GM18858 (cell line): ENCODE data around the gene NGF.

Experiments
- ATAC-seq: cut with Tn5 transposase; IDR thresholded peaks from one replicate; pipeline ENCODE4 v1.9.1; 2021; ENCODE audit not compliant: unreplicated experiment

Gene NGF

DNA sequence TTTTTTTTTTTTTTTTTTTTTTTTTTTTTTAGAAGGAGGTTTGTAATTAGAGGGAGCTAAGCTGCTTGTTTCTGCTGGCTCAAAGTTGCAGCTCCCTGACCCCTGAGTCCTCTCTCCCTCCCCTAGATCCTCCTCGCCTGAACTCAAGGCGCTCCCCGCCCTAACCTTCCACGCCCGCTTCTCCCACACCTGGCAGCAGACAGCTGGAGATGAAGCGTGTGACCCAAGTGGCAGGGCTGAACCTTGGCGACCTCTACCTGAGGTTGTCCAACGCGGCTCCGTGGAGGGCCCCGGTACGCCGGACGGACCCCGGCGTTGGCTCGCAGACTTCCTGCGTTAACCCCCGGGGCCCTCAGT is 795 bp downstream of the NGF start:
- no peak for ATAC-seq

DNA sequence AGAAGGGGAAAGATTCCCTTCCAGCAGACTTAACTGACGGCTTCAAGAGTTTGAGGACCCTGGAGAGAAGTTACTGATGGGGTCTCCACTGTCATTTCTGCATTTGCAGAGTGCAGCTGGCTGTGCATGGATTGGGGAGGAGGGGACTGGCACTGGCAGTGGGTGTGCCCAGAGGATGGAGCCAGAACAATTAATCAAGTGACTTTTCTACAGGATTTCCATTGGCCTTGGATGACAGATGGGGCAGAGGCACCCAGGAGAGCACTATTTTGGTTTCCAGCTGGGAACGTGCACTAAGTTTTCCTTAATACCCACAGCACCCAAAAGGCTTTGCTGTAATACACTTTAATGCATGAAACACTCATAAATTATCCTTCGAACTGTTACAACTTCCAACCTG is 1.3 kb downstream of the NGF start:
- no peak for ATAC-seq

DNA sequence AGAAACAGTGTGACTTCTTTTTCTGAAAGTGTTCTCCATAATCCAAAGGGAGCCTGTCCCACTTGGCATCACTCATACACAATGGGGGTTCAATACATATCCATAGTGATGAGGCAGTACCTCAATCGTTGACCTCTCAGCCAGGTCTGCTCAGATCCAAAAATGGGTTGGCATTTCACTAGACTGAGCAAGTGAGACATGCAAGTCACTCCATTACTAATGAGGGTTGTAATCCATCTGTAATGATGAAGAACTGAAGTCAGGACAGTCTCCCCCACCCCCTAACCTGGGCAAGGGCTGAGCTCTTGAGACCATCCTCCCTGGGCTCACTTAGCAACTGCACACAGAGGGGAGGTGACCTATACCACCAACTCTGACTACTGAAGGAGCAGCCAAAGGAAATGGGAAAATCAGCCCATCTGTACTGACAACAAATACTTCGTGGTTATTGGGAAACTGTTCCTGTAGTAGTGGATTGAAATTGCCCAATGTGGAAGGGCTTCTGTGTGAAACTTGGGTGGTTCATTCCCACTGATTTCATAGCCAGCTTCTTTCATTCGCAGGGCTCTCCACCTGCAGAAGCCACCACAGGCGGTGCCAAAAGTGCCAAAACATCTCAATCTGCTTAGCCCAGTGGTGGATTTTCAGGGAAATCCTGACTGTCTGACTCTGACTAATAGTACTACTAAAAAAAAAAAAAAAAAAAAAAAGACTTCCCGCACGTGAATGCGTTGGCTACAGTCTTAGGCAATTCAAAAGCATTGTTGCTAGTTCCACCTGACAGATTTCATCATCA is 5.0 kb downstream of the NGF start:
- ATAC-seq = no peak

DNA sequence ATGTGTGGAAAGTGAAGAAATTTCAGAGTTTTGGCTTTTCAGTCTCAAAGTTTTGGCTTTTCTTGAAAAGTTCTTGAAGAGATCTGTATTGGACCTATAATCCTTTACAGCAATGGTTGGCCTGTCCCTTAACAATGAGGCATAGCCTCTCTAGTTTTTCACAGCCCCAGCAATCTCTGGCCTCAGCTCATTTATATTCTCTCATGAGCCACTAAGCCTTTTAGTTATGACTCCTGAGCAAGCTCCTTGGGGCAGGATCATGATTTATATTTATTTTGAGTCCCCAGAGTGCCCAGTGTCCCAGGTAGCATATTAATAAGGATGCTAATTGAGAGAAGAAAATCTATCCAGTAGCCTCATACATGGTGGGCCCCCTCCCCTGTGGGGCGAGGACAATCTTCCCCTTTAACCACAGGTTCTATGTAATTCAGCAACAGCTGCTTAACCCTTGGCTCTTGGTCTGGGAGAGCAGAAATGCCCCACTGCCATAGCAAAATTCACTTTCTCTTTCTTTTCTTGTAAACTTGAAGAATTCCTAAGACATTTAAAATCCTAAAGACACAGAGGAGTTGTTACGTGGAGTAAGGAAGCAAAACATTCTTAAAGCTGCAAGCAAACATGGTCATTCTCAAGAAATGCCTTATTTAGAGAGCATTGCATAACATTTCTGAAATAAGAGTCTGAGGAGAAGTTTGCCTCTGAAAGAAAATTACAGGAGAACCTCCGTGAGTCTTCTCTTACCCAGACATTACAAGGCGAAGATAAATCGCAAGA is 6.3 kb downstream of the NGF start:
- ATAC-seq = no peak

DNA sequence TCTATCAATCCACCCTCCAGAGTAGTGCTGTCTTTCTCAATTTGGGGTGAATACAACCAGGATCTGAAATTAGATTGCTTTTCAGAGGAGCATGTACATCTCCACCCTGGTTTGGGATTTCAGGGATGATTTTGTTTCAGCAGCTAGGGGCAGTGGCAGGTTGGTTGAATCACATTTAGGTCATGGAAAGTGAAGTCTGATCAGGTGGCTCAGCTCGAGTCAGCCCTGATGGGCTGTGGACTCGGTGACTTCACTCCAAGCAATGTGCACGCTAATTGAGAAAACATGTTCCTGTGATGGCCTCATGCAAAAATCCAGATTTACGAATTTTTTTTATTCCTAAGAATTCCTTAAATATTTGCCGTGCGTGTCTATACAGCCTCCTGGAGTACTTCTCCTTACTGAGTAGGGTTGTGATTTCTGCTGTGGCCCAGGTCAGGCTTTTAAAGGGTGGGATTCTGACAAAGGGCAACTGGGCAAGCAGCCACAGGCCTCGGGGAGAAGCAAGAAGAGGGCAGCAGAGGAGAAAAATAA is 7.5 kb downstream of the NGF start:
- ATAC-seq = no peak

DNA sequence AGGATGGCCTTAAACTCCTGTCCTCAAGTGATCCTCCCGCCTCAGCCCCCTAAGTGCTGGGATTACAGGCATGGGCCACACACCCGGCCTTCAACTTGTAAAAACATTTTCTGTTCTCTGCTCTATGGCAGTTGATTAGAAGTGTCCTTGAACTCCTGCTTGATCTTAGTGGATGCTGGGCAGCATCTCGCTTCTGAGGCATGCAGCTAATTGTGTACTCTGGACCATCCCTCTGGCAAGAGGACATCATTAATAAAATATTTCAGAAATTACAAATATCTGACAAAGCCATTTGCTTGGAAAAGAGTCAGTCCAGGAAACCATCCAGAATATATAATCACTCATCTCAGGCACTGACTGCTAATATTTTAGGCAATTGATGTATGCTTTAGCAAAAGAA is 8.1 kb downstream of the NGF start:
- no peak for ATAC-seq

GRCh38 chr1:115327270-115327669 is 10.8 kb downstream of the NGF start:
- no peak for ATAC-seq

GRCh38 chr1:115326419-115326818 is 11.6 kb downstream of the NGF start:
- ATAC-seq = no peak

GRCh38 chr1:115325874-115326273 is 12.2 kb downstream of the NGF start:
- ATAC-seq = no peak

DNA sequence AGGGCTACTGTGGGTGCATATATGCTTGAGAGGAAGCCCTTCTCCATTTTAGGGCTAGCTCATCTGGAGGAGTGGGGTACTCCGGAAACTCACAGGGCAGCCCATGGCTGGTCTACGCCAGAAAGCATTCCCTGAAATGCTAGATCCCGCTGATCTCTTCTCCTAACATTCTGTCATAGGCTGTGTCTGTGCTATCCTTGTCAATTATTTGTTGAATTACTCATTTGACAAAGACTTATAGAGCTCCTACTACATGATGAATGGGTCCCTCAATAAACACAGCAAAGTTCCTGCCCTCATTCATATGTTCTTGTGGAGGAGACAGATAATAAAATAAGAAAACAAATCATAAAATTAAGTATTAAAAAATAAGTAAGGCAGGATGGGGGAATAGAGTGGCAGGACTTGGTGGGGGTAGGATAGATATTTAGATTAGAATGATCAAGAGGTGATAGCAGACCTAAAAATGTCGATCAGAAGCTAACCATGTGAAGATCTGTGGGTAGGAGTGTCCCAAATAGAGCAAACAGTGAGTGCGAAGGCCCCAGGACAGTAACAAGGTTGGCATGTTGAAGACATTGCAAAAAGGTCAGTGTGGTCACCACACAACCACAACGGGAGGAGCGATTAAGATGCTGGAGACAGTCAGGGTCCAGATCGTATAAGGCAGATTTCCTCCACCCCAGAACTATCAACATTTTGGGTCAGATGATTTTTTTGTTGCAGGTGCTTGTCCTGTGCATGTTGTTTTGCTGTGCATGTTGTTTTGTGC is 13.2 kb downstream of the NGF start:
- no peak for ATAC-seq

DNA sequence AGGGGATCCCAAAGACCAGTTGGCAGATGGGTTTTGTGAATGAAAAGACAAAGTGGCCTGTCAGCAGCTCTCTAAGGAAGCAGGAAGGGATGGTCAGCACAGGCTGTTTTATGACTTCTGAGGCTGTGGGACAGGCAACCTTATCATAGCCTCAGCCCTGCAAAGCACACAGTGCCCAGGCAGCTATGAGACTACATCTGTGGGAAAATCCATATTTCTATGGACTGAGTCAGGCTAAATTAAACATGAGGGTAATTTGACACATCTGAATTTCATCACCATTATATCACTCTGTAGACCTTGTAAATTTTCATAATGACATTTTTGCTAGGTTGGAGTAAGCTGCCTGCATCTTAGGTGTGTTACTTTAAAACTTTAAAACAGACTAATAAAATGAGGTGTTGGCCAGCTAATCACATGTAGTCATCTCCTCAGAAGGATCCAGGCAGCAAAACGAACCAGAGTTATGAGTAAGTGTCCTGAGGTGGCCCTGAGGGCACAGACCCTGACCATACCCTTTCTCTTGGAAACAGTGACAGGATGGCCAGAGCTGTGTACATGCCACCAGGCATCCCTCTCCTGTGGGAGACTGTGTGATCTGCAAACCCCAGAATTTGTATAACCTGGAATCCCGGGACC is 14.6 kb downstream of the NGF start:
- no peak for ATAC-seq

DNA sequence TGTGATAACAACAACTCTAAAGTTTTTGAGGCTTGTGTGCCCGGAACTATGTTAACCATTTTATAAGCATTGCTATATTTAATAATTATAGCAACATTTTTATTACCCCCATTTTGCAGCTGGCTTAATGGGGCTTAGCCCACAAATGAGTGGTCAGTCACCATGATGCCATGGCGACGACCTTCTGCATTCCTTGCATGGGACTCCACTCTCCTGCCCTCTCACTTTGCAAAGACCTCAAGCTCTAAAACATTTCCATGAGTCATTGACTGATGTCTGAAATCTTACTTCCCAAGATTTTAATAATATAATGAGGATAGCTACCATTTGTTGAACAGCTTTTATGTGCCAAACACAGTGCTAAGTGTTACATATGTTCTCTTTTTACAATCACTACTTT is 15.4 kb downstream of the NGF start:
- ATAC-seq = no peak

DNA sequence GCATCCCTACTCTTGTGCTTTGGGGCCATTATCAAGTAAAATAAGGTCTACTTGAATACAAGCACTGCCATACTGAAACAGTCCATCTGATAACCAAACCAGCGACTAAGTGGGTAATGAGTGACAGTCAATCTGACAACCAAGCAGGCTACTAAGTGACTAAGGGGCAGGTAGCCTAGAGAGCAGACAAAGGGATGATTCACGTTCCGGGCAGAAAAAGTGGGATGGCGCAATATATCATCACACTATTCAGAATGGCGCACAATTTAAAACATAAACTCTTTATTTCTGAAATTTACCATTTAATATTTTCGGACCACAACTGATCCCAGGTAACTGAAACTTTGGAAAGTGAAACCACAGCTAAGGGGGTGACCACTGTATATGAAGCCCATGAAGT is 17.7 kb downstream of the NGF start:
- no peak for ATAC-seq

GRCh38 chr1:115319706-115320105 is 18.3 kb downstream of the NGF start:
- ATAC-seq = no peak

DNA sequence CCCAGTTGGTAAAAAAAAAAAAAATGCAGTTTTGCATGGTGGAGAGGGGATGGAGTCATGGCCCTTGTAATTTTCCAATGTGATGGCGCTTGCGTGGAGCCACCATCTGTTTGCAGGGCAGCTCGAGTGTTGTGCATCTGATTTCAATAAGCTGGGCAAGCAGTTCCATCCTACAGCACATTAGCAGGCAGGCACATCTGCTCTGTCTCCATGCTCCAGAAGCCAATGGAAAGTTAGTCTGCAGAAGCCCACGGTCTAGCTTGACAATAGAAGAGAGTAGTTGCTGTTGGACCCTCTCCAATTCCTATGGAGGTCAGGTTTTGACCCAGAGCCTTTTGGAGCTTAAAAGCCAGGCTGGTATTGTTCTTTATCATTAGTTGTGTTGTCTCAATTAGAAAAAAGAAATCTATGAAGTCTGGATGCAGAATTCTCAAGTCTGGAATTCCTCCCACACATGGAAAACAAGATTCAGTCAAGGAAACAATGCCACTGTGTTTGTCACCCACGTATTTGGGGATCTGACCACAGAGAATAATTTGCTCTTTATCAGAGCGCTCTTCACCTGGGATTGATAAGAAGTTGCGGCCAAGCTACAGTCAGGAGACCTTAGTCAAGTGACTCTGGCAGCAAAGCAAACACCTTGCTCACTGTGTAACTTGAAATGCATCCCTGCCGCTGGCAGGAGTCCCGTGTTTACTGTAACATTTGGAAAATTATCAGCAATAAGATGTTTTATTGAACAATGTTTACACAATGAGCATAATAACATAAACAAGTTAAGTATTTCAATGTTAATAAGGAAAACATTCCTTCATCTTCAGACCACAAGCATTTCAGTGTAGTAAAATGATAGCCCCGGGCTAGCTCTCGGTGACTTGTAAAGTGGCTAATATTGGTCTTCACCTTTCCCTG is 20.7 kb downstream of the NGF start:
- no peak for ATAC-seq

DNA sequence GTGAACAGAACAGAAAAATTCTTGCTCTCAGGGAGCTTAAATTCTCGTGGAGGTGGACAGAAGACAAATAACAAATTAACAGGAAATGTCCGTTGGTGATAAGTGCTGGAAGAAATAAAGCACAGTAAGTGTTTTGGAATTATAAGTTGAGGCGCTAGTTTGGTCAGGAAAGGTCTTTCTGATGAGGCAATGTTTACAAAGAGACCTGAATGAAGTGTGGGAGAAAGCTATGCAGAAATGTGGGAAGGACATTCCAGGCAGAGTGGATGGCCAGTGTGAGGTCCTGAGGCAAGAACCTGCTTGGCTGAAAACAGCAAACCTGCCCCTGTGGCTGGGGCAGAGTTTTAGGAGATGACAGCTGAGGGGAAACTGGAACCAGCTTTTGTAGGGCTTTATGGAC is 23.3 kb downstream of the NGF start:
- ATAC-seq = no peak

- ATAC-seq = no peak
Measured at GRCh38 chr1:115314092-115314491, 24.0 kb downstream of the NGF start.

GRCh38 chr1:115313182-115313581 is 24.9 kb downstream of the NGF start:
- no peak for ATAC-seq

- no peak for ATAC-seq
Measured at GRCh38 chr1:115312742-115313141, 25.3 kb downstream of the NGF start.

- no peak for ATAC-seq
Measured at GRCh38 chr1:115311474-115311989, 26.5 kb downstream of the NGF start.
